ENCODE results near the gene HOXD9.

HOXD9 gene

DNA sequence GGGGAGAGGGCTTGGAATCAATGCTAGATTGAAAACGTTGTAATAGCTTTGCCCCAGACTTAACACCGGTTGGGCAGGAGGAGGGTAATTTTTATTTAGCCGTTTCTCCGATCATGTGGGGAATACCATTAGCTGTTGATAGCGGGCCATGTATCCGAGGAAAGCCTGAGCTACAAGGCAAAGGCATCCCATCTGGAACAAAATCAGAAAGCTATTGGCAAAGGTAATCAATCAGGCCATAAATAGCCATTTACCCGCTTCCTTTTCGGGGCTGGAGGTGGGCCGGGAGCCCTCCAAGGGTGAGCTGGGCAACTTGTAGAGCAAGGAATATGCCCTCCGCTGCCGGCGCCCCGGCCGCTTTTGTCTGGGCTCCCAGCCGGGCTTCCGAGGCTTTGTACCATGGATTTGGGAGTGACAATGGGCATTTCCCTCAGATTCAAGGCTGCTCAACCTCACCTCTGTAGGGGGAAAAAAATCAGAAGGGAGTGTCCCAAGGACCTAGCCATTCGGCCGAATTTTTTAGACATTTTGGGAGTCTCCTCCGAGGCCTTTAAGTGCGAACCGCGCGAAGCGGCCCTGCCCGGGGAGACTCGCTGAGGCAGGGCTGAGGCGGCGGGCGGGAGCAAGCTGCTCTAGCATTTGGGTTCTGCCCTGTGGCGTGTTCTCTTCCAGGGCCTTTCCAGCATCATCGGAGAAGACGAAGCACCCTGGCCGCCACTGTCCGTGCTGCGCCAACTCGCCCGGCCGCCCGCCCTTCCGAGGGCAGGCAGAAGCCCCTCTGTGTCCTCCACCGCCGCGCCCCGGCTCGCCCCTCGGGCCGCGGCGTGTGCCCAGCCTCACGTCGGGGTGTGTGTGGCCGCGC lies 1.1 kb upstream of the HOXD9 start:
- H3K27ac Mint-ChIP-seq = no peak overlapping the region
- H3K4me3 Mint-ChIP-seq = peak overlapping the region; percentile 17
- H3K4me1 Mint-ChIP-seq (ENCODE audit: low read depth) = peaks cover 11% of the 10 kb centered on the region
- peaks cover 57% of the 10 kb centered on the region for H3K27me3 Mint-ChIP-seq
- peaks cover 3% of the 10 kb centered on the region for H3K9me3 Mint-ChIP-seq (ENCODE audit: low read depth)
- peaks cover 5% of the 10 kb centered on the region for H3K36me3 Mint-ChIP-seq

DNA sequence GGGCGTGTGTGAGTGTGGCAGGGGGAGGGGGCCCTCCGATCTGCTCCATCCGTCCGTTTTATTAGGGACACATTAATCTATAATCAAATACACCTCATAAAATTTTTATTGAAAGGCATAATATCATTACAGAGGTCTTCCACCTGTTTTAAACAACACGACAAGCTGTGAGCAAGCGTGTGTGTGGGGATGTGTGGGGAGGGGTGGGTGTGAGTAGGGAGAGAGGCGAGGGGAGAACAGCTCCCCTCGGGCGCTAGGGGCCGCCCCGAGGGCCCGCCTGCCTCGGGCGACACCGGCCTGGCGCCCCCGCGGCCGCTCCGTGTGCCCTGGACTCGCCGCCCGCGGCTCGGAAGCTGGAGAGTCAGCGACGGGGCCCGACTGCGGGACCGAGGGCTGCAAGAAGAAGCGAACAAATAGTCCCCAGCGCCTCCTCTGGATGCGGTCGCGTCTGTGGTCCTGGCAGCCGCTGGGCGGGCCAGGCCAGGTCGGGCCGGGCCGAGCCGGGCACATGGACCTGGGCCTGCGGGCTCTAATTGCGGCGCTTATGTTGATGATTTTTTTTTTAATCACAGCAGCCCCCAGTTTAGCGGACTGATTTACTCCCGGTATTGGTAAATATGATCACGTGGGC lies 352 bp upstream of the HOXD9 start:
- Mint-ChIP-seq H3K4me1 (ENCODE audit: low read depth) (peaks cover 11% of the 10 kb centered on the region), H3K27me3 (peaks cover 56% of the 10 kb centered on the region), H3K4me3 (peak overlapping the region; percentile 76), H3K27ac (no peak overlapping the region), H3K9me3 (ENCODE audit: low read depth) (peaks cover 3% of the 10 kb centered on the region), H3K36me3 (peaks cover 2% of the 10 kb centered on the region)

DNA sequence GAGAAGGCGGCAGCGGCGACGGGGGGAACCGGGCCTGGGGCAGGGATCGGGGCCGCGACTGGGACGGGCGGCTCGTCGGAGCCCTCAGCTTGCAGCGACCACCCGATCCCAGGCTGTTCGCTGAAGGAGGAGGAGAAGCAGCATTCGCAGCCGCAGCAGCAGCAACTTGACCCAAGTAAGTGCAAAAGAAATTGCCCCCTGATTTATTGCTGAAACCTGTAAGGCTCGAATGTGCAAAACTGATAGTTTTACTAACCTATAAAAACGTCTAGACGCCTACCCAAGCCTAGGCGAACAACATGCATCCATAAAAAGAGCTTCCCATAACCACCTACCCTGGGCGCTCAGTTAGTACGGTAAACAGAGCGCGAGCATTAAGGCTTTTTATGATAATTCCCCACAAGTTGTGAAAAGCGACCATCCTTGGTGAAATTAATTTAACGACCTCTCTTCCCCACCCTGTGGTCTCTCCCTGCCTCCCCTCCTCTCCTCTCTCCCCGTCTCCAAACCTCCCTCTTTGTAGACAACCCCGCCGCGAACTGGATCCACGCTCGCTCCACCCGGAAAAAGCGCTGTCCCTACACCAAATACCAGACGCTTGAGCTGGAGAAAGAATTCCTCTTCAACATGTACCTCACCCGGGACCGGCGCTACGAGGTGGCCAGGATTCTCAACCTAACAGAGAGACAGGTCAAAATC lies 1.0 kb downstream of the HOXD9 start:
- peaks cover 2% of the 10 kb centered on the region for H3K36me3 Mint-ChIP-seq
- no peak overlapping the region for H3K27ac Mint-ChIP-seq
- H3K27me3 Mint-ChIP-seq = peaks cover 53% of the 10 kb centered on the region
- H3K9me3 Mint-ChIP-seq (ENCODE audit: low read depth) = peaks cover 3% of the 10 kb centered on the region
- peak overlapping the region; percentile 63 for H3K4me3 Mint-ChIP-seq
- H3K4me1 Mint-ChIP-seq (ENCODE audit: low read depth) = peaks cover 17% of the 10 kb centered on the region

DNA sequence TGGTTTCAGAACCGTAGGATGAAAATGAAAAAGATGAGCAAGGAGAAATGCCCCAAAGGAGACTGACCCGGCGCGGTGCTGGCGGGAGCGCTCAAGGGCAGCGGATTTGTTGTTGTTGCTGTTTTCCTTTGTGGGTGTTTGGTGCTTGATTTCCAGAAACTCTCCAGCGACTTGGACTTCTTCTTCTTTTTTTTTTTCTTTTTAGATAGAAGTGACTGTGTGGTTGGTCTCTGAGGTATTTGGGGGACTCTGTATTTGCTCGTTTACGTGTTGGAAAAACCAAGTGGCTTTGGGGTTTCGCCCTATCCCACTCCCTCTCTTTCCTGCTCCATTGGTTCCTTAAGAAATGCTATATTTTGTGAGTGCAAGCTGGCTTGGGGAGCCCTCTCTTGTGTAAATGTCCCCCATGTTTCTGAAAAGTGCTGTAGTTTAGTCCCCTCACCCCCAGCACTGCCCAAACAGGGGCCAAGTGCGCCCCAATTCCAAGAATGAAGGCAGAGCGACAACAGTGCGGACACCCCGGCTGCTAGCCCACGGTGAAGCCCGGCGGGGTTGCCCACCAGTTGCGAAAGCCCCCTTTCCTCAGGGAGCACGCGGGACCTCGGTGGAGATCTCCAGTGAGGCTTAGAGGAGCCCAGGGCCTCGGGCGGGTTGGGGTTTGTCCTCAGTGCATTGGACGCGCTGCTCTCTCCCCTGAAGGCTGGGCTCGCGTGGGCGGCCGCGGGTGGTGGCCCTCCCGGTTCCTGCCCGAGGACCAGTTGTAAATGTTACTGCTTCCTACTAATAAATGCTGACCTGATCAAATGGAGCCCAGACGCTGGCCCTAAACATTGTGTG lies 1.8 kb downstream of the HOXD9 start:
- Mint-ChIP-seq H3K9me3 (ENCODE audit: low read depth) (no peaks in the 10 kb centered on the region), H3K4me1 (ENCODE audit: low read depth) (peaks cover 20% of the 10 kb centered on the region), H3K4me3 (peak overlapping the region; percentile 63), H3K36me3 (no peaks in the 10 kb centered on the region), H3K27ac (no peak overlapping the region), H3K27me3 (peaks cover 54% of the 10 kb centered on the region)

DNA sequence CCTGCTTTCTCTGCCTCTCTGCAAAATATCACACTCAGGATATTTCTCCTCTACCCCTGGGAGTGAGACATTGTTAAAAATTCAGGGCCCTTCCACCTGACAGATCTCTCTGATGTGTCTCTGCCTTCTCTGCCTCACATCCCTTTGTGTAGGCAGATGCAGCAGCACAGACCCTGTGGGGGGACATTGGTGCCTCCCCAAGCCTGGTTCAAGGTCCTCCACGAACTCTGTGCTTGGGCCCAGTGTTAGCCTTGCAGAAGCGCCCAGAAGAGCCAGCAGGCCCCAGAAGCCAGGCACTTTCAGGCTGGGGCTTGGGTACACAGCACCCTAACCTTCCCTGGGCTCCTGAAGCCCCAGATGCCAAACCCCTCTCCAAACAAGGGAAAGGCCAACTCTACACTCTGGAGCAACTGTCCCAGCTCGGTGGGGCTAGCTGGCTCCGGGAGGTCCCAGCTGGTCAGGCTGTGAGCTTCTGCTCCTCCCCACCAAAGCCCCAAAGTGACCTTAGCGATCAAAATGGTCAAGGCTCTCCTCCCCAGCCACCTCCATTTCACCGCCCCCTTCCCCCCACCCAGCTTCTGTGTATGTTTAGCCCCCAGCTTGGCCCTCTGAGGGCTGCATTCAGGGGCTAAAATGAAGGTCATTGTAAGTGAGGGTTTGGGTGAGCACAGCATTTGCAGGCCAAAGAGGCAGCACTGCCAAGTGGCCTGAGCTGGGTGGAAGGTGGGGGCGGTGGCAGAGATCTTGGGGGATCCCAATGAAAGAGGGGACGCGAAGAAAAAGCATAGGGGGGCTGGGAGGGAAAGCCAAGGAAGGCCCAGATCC lies 2.6 kb downstream of the HOXD9 start:
- Mint-ChIP-seq H3K9me3 (ENCODE audit: low read depth) (no peaks in the 10 kb centered on the region), H3K36me3 (no peaks in the 10 kb centered on the region), H3K27ac (no peak overlapping the region), H3K4me3 (peak overlapping the region; percentile 38), H3K27me3 (peaks cover 48% of the 10 kb centered on the region), H3K4me1 (ENCODE audit: low read depth) (peaks cover 20% of the 10 kb centered on the region)

DNA sequence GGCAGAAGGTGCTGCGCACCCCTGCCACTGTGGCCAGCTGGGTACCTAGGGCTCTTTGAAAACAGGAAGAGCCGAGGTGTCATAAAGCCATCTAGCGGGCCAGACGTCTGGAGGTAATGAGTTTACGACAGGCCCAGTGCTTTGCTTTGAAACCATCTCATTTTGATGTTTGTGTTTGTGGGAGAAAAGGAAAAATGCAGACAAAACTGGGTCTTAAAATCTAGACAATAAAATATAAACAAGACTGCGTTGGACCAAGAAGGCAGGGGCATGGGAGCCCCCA lies 3.2 kb downstream of the HOXD9 start:
- no peaks in the 10 kb centered on the region for H3K36me3 Mint-ChIP-seq

DNA sequence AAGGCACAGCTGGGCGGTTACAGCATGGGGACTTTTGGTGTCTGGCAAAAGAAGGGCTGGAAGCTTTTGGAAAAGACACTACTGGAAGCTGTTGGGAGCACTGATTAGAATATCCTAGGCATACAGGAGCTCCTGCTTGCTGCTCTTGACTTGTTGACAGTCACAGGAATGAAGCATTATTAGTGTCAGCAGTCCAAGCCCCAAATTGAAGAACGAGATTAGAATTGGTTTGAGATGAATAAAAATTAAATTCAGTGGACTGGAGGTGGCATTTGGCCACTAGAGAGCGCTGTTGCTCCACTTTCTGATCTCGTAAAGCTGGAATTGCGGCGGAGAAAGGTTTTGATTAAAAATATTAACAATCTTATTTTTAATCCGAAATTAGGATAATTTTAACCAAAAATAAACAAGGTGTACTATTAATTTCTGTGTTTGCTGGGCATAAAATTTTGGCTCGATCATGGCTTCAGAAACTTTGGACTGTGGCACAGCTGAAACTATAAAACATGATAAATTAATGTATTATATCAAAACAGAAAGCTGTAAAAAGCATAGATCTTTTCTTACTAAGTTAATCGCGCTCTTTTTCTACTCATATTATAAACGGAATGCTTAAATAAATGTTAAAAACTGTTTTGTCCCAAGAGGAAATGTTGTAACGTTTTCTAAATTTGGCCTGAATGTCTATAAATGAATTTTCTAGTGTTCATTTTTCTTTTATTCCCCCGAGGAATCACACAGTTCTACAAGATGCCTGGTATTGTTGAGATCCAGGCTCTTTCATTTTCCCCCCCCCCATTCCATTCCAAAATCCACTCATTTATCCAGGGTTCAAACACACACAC lies 4.6 kb downstream of the HOXD9 start:
- Mint-ChIP-seq H3K36me3 (no peaks in the 10 kb centered on the region), H3K27ac (no peak overlapping the region), H3K27me3 (peaks cover 49% of the 10 kb centered on the region), H3K9me3 (ENCODE audit: low read depth) (no peaks in the 10 kb centered on the region), H3K4me1 (ENCODE audit: low read depth) (peaks cover 28% of the 10 kb centered on the region), H3K4me3 (no peak overlapping the region)

More for the DNA sequence above, 3.2 kb downstream of the HOXD9 start:
- Mint-ChIP-seq H3K4me1 (ENCODE audit: low read depth) (peaks cover 20% of the 10 kb centered on the region), H3K9me3 (ENCODE audit: low read depth) (no peaks in the 10 kb centered on the region), H3K27me3 (peaks cover 42% of the 10 kb centered on the region), H3K27ac (no peak overlapping the region), H3K4me3 (no peak overlapping the region)

DNA sequence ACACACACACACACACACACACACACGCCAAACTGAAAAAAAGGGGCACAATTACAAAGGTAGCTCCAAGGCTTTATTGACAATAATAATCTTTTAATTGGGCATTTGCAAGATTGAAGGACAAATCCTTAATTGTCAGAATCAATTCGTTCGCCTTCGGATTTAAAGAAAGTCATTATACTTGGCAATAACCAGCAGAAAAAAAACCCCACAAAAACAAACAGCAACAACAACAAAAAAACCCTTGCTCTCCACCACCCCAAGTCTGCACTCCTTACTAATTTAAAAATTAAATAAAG lies 5.2 kb downstream of the HOXD9 start:
- no peak overlapping the region for H3K27ac Mint-ChIP-seq
- no peaks in the 10 kb centered on the region for H3K36me3 Mint-ChIP-seq
- no peaks in the 10 kb centered on the region for H3K9me3 Mint-ChIP-seq (ENCODE audit: low read depth)
- peaks cover 53% of the 10 kb centered on the region for H3K27me3 Mint-ChIP-seq
- H3K4me3 Mint-ChIP-seq = peak overlapping the region; percentile 49
- H3K4me1 Mint-ChIP-seq (ENCODE audit: low read depth) = peaks cover 31% of the 10 kb centered on the region

DNA sequence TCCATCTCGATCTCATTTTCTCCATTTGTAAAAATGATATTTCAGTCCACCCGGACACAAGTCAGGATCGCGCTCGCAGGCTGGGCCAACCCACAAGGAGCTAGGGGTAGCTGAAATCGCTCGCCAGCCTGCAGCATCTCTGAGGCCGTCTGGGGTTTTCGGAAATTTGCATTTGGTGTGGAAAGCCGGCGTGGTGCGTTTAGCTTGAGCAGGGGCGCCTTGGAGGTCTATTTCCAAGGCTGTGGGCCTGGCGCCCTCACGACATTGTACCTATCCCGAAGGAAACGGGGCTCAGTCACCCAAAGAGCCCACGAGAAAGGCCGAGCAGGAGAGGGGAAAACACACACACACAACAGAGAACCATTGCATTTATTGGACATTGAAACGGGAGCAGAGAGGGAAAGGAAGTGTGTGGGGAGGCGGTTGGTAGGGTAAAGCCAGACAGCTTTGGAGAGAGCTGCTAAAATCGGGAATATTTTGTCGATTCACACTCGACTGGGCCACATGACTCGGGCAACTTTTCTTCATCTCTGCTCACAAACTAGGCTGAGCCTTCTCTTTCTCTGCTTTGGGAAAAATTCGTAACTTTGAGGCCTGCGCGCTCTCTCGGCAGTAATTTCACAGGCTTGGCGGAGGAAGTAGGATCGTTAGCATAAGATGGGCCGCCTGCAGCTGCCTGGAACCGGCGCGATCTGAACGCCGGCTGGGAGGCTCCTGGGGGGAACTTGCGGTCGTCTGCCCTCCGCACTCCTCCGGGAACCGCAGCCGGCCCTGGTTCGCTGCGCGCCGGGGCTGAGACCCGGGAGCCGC lies 5.9 kb downstream of the HOXD9 start:
- no peaks in the 10 kb centered on the region for H3K36me3 Mint-ChIP-seq
- H3K9me3 Mint-ChIP-seq (ENCODE audit: low read depth) = no peaks in the 10 kb centered on the region
- peak overlapping the region; percentile 71 for H3K4me3 Mint-ChIP-seq
- H3K27ac Mint-ChIP-seq = peak overlapping the region; percentile 22
- peaks cover 58% of the 10 kb centered on the region for H3K27me3 Mint-ChIP-seq
- H3K4me1 Mint-ChIP-seq (ENCODE audit: low read depth) = peaks cover 34% of the 10 kb centered on the region

DNA sequence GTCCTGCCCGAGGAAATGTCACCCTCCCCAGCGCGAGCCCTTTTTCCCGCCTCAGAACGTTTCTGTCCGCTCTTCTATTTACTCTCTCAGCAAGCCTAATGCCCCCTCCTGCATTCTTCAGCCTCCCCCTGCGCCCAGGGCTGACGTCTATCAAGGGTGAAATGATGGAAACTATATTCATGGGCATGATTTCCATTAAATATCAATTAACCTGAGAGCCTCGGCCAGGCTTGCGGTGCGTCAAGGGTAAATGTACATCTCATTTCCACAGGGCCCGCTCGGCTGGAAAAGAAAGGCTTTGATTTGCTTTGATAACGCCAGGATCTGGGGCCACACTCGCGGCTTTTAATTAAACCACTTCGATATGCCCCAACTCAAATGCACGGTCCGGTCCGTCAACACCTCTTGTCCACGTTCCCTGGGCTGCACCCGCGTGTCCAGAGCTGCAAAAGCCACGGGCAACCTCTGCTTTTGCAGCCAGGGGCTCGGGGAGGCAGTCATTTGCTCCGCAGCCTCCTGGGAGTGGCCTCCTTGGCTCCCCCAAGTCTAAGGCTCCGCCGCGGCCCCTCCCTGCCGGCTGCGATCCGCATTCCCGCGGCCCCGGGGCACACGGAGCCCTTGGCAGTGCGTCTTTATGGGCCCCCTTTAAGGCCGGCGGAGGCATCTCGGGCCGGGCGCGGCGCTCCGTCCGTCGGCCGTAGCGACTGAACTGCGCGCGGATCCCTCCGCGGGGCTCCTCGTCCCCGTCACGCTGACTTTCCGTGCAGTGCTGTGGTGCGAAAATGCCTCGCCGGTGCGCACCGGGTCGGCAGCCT lies 6.7 kb downstream of the HOXD9 start, which contains the start of gene HOXD8:
Gene HOXD8 (plus strand): TSS at position 724 of the 815 bp plus-strand sequence. CDS start 662 bp downstream, outside the sequence.
- Mint-ChIP-seq H3K9me3 (ENCODE audit: low read depth) (no peaks in the 10 kb centered on the region), H3K4me1 (ENCODE audit: low read depth) (peaks cover 28% of the 10 kb centered on the region), H3K27ac (peak within 1 kb of the TSS; percentile 22), H3K36me3 (no peaks in the 10 kb centered on the region), H3K4me3 (peak within 1 kb of the TSS; percentile 71), H3K27me3 (peaks cover 59% of the 10 kb centered on the region)

DNA sequence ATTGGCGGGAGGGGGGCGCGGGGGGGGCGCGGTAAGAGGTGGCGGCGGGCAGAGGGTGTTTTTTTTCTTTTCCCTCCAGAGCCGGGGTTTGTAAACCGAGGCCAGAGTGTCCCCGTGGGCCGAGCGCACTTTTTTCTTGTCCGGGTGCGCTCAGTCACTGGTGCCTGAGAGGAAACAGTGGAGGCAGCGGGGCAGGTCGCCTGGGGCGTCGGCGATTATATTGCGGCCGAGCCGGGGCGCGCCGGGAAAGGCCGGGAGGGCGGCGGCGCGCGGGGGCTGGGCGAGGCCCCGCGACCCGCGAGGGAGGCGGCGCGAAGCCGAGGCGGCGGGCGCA lies 7.3 kb downstream of the HOXD9 start:
- H3K27me3 Mint-ChIP-seq = peaks cover 61% of the 10 kb centered on the region
- H3K4me3 Mint-ChIP-seq = no peak overlapping the region
- no peaks in the 10 kb centered on the region for H3K9me3 Mint-ChIP-seq (ENCODE audit: low read depth)
- H3K27ac Mint-ChIP-seq = no peak overlapping the region
- H3K36me3 Mint-ChIP-seq = no peaks in the 10 kb centered on the region
- H3K4me1 Mint-ChIP-seq (ENCODE audit: low read depth) = peaks cover 27% of the 10 kb centered on the region

DNA sequence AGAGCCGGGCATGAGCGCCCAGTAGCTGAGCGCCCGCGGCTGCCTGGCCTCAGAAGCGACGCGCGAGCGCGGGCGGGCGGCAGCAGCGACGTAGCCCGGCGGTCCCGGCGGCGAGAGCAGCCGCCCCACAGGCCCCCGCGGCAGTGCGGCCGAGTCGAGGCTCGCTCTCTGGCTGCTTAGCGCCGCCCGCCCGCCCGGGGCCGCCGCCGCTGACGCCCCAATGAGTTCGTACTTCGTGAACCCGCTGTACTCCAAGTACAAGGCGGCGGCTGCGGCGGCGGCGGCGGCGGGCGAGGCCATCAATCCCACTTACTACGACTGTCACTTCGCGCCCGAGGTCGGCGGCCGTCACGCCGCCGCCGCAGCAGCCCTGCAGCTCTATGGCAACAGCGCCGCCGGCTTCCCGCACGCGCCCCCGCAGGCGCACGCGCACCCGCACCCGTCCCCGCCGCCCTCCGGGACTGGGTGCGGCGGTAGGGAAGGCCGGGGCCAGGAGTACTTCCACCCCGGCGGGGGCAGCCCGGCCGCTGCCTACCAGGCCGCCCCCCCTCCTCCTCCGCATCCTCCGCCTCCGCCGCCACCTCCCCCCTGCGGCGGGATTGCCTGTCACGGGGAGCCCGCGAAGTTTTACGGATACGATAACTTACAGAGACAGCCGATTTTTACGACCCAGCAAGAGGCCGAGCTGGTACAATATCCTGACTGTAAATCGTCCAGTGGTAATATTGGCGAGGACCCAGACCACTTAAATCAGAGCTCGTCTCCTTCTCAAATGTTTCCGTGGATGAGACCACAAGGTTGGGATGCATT lies 7.8 kb downstream of the HOXD9 start:
- Mint-ChIP-seq H3K9me3 (ENCODE audit: low read depth) (no peaks in the 10 kb centered on the region), H3K36me3 (no peaks in the 10 kb centered on the region), H3K4me1 (ENCODE audit: low read depth) (peaks cover 28% of the 10 kb centered on the region), H3K27me3 (peaks cover 65% of the 10 kb centered on the region), H3K4me3 (peak overlapping the region; percentile 76), H3K27ac (no peak overlapping the region)
